Measurements from ENCODE around the gene ZBTB34. TPM values are rescaled to one million over a fixed set of nuclear protein-coding genes. Genes with fewer than 3 reads are reported as not detected.

ZBTB34 gene
- total and polyA plus RNA-seq, 2 donors from 2014 or later, result 2.5 to 12.5 TPM

- Histone ChIP-seq H3K9me3 (ENCODE audit: control insufficient read depth in 2 of 3, insufficient read depth in 1 of 3, low read length in 3 of 3) (no peaks in the 10 kb centered on the region), H3K36me3 (ENCODE audit: control insufficient read depth in 2 of 3, insufficient read depth in 3 of 3, low read length in 3 of 3) (peaks cover 0 to 2% (median 0%) of the 10 kb centered on the region in 3 donors), H3K27ac (ENCODE audit: low read depth in 2 of 2, low read length in 2 of 2) (no peak overlapping the region), H3K9ac (ENCODE audit: low read length in 3 of 3) (no peak overlapping the region), H3K27me3 (ENCODE audit: control insufficient read depth, insufficient read depth, low read length) (no peaks in the 10 kb centered on the region), H3K4me1 (ENCODE audit: control insufficient read depth in 2 of 3, insufficient read depth in 2 of 3, low read depth in 1 of 3, low read length in 3 of 3) (peaks cover 0 to 10% (median 0%) of the 10 kb centered on the region in 3 donors), H3K4me3 (ENCODE audit: low read length in 3 of 3) (no peak overlapping the region)
- DNase-seq (peak in 4 of 5 donors; percentile 64 to 91 (median 82)), FAIRE-seq (no peak)
- no peak for TF ChIP-seq CTCF (IDR thresholded peaks at IDR 0.05; ENCODE audit: borderline replicate concordance, extremely low read depth, insufficient read depth)
- intact Hi-C loops (cut with DNase I), result no loop called here
Observed at GRCh38 chr9:126927419-126927818, 67.0 kb downstream of the ZBTB34 start.

GRCh38 chr9:126932871-126933321 lies 72.5 kb downstream of the ZBTB34 start:
- DNase-seq, result no peak
- H3K27me3 ChIP-seq (ENCODE audit: control insufficient read depth, insufficient read depth, low read length), result no peaks in the 10 kb centered on the region
- no peak overlapping the region for H3K9ac ChIP-seq (ENCODE audit: low read length in 3 of 3)
- FAIRE-seq, result no peak
- peaks cover 0 to 2% (median 0%) of the 10 kb centered on the region in 3 donors for H3K36me3 ChIP-seq (ENCODE audit: control insufficient read depth in 2 of 3, insufficient read depth in 3 of 3, low read length in 3 of 3)
- no peaks in the 10 kb centered on the region for H3K4me1 ChIP-seq (ENCODE audit: control insufficient read depth in 2 of 3, insufficient read depth in 2 of 3, low read depth in 1 of 3, low read length in 3 of 3)
- H3K4me3 ChIP-seq (ENCODE audit: low read length in 3 of 3), result no peak overlapping the region
- intact Hi-C loops (cut with DNase I), result no loop called here
- H3K27ac ChIP-seq (ENCODE audit: low read depth in 2 of 2, low read length in 2 of 2), result no peak overlapping the region
- TF ChIP-seq CTCF (IDR thresholded peaks at IDR 0.05; ENCODE audit: borderline replicate concordance, extremely low read depth, insufficient read depth), result no peak
- H3K9me3 ChIP-seq (ENCODE audit: control insufficient read depth in 2 of 3, insufficient read depth in 1 of 3, low read length in 3 of 3), result no peaks in the 10 kb centered on the region

GRCh38 chr9:126933334-126933980 lies 73.0 kb downstream of the ZBTB34 start:
- H3K9ac ChIP-seq (ENCODE audit: low read length in 3 of 3), result no peak overlapping the region
- DNase-seq (no peak), FAIRE-seq (no peak)
- H3K27me3 ChIP-seq (ENCODE audit: control insufficient read depth, insufficient read depth, low read length), result no peaks in the 10 kb centered on the region
- no peak overlapping the region for H3K27ac ChIP-seq (ENCODE audit: low read depth in 2 of 2, low read length in 2 of 2)
- TF ChIP-seq CTCF (IDR thresholded peaks at IDR 0.05; ENCODE audit: borderline replicate concordance, extremely low read depth, insufficient read depth), result no peak
- no peaks in the 10 kb centered on the region for H3K9me3 ChIP-seq (ENCODE audit: control insufficient read depth in 2 of 3, insufficient read depth in 1 of 3, low read length in 3 of 3)
- H3K4me3 ChIP-seq (ENCODE audit: low read length in 3 of 3), result no peak overlapping the region
- intact Hi-C loops (cut with DNase I), result no loop called here
- H3K4me1 ChIP-seq (ENCODE audit: control insufficient read depth in 2 of 3, insufficient read depth in 2 of 3, low read depth in 1 of 3, low read length in 3 of 3), result no peaks in the 10 kb centered on the region
- H3K36me3 ChIP-seq (ENCODE audit: control insufficient read depth in 2 of 3, insufficient read depth in 3 of 3, low read length in 3 of 3), result peaks cover 0 to 2% (median 0%) of the 10 kb centered on the region in 3 donors

Data from kidney (tissue), 14 donors.